ENCODE measurements around the gene DRP2.

DRP2 gene

GRCh38 chrX:101303790-101304189 is 84.2 kb downstream of the DRP2 start:
- TF ChIP-seq CTCF (IDR thresholded peaks at IDR 0.05; ENCODE audit: low read depth, low read length): no peak
- no peak for TF ChIP-seq EZH2phosphoT487 (IDR thresholded peaks at IDR 0.05; ENCODE audit: low read depth)
- no peaks in the 10 kb centered on the region for H4K20me1 ChIP-seq (ENCODE audit: insufficient read depth, low read length)
- no peak overlapping the region for H3K4me2 ChIP-seq (ENCODE audit: low read length)
- H3K4me1 ChIP-seq (ENCODE audit: low read length): peaks cover 4% of the 10 kb centered on the region
- no peak overlapping the region for H2AFZ ChIP-seq (ENCODE audit: low read depth, low read length)
- H3K4me3 ChIP-seq (ENCODE audit: low read length): no peak overlapping the region
- no peaks in the 10 kb centered on the region for H3K9me3 ChIP-seq (ENCODE audit: insufficient read depth, low read length)
- H3K9ac ChIP-seq (ENCODE audit: low read length): no peak overlapping the region
- H3K79me2 ChIP-seq (ENCODE audit: low read length): no peaks in the 10 kb centered on the region
- H3K27ac ChIP-seq (ENCODE audit: low read length): no peak overlapping the region
- H3K36me3 ChIP-seq (replicated peaks; ENCODE audit: low read depth, low read length): no peaks in the 10 kb centered on the region
- H3K27me3 ChIP-seq (ENCODE audit: low read depth, low read length): no peaks in the 10 kb centered on the region
